ENCODE measurements around the gene AGR2. TPM values are rescaled to one million over a fixed set of nuclear protein-coding genes. Genes with fewer than 3 reads are reported as not detected.

AGR2 gene
- total RNA-seq, 1 experiment from 2014 or later, result not detected

- DNase-seq (ENCODE audit: low spot score), result no peak
- no peaks in the 10 kb centered on the region for H3K36me3 ChIP-seq (ENCODE audit: insufficient read depth, low read length, poor library complexity, severe bottlenecking)
- H3K4me3 ChIP-seq (ENCODE audit: low read depth, low read length, poor library complexity, severe bottlenecking), result no peak overlapping the region
- H3K27me3 ChIP-seq (replicated peaks; ENCODE audit: insufficient read depth, low read depth, low read length, poor library complexity), result no peaks in the 10 kb centered on the region
- H3K4me1 ChIP-seq (ENCODE audit: insufficient read depth, low read length, poor library complexity, severe bottlenecking), result no peaks in the 10 kb centered on the region
- CTCF ChIA-PET, result interaction anchor here (1.2 kb wide), 1 partner anchor 39 kb away, joined by 3 read pairs; no protein-coding TSS in a partner anchor
- TF ChIP-seq EZH2 (IDR thresholded peaks at IDR 0.05; ENCODE audit: borderline replicate concordance, low read depth, low read length, poor library complexity, severe bottlenecking), result no peak
- TF ChIP-seq CTCF (conservative IDR thresholded peaks at IDR 0.05; ENCODE audit: low read depth, low read length), result no peak
- H3K27ac ChIP-seq (ENCODE audit: low read depth, low read length, poor library complexity, severe bottlenecking), result no peak overlapping the region
- no TSS peak for BruUV-seq (replicated peaks)
- intact Hi-C loops (cut with micrococcal nuclease; ENCODE audit: unreplicated experiment), result no loop called here
- no peaks in the 10 kb centered on the region for H3K9me3 ChIP-seq (ENCODE audit: low read depth, low read length, poor library complexity, severe bottlenecking)
- POLR2A ChIA-PET (ENCODE audit: low non-redundant PET), result no interaction called here
Measured at GRCh38 chr7:16840094-16840493, 35.3 kb upstream of the AGR2 start.

DNA sequence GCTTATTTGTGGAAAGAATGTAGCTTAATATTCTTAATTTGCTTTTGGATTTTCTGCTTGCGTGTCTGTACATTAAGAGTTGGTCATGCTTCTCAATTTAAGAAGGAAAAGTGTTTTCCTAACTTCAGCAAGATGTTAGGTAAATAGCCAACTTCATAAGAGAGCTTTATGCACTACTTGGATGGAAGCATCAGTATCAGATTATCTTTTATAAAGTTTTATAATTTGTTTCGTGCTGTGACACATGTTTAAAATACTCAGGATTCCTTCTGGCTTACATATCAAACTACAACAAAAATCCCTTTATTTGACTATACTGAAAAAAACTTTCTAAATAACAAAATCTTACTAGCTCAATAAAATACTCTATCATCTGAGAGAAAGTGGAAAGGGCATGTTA is 34.8 kb upstream of the AGR2 start:
- BruUV-seq (replicated peaks), result no TSS peak
- H3K27ac ChIP-seq (ENCODE audit: low read depth, low read length, poor library complexity, severe bottlenecking), result no peak overlapping the region
- no peaks in the 10 kb centered on the region for H3K27me3 ChIP-seq (replicated peaks; ENCODE audit: insufficient read depth, low read depth, low read length, poor library complexity)
- no peak for DNase-seq (ENCODE audit: low spot score)
- CTCF ChIA-PET, result interaction anchor here (1.2 kb wide), 1 partner anchor 38 kb away, joined by 3 read pairs; no protein-coding TSS in a partner anchor
- H3K4me1 ChIP-seq (ENCODE audit: insufficient read depth, low read length, poor library complexity, severe bottlenecking), result no peaks in the 10 kb centered on the region
- H3K36me3 ChIP-seq (ENCODE audit: insufficient read depth, low read length, poor library complexity, severe bottlenecking), result no peaks in the 10 kb centered on the region
- H3K4me3 ChIP-seq (ENCODE audit: low read depth, low read length, poor library complexity, severe bottlenecking), result no peak overlapping the region
- H3K9me3 ChIP-seq (ENCODE audit: low read depth, low read length, poor library complexity, severe bottlenecking), result no peaks in the 10 kb centered on the region
- TF ChIP-seq CTCF (conservative IDR thresholded peaks at IDR 0.05; ENCODE audit: low read depth, low read length), result no peak
- no peak for TF ChIP-seq EZH2 (IDR thresholded peaks at IDR 0.05; ENCODE audit: borderline replicate concordance, low read depth, low read length, poor library complexity, severe bottlenecking)
- POLR2A ChIA-PET (ENCODE audit: low non-redundant PET), result no interaction called here
- intact Hi-C loops (cut with micrococcal nuclease; ENCODE audit: unreplicated experiment), result no loop called here

GRCh38 chr7:16838891-16839290 is 34.1 kb upstream of the AGR2 start:
- no TSS peak for BruUV-seq (replicated peaks)
- POLR2A ChIA-PET (ENCODE audit: low non-redundant PET), result no interaction called here

More at GRCh38 chr7:16838891-16839290, 34.1 kb upstream of the AGR2 start:
- Histone ChIP-seq H3K4me1 (ENCODE audit: insufficient read depth, low read length, poor library complexity, severe bottlenecking) (no peaks in the 10 kb centered on the region), H3K27me3 (replicated peaks; ENCODE audit: insufficient read depth, low read depth, low read length, poor library complexity) (no peaks in the 10 kb centered on the region), H3K36me3 (ENCODE audit: insufficient read depth, low read length, poor library complexity, severe bottlenecking) (no peaks in the 10 kb centered on the region), H3K9me3 (ENCODE audit: low read depth, low read length, poor library complexity, severe bottlenecking) (no peaks in the 10 kb centered on the region), H3K27ac (ENCODE audit: low read depth, low read length, poor library complexity, severe bottlenecking) (no peak overlapping the region), H3K4me3 (ENCODE audit: low read depth, low read length, poor library complexity, severe bottlenecking) (no peak overlapping the region)
- CTCF ChIA-PET, result interaction anchor here (1.2 kb wide), 1 partner anchor 38 kb away, joined by 3 read pairs; no protein-coding TSS in a partner anchor
- intact Hi-C loops (cut with micrococcal nuclease; ENCODE audit: unreplicated experiment), result no loop called here
- DNase-seq (ENCODE audit: low spot score), result no peak
- TF ChIP-seq CTCF (conservative IDR thresholded peaks at IDR 0.05; ENCODE audit: low read depth, low read length) (no peak), EZH2 (IDR thresholded peaks at IDR 0.05; ENCODE audit: borderline replicate concordance, low read depth, low read length, poor library complexity, severe bottlenecking) (no peak)
